ENCODE measurements around the gene CAPNS2. TPM values are rescaled to one million over a fixed set of nuclear protein-coding genes. Genes with fewer than 3 reads are reported as not detected.

Gene CAPNS2
- total RNA-seq, 1 experiment from 2014 or later, result 0.30 TPM

DNA sequence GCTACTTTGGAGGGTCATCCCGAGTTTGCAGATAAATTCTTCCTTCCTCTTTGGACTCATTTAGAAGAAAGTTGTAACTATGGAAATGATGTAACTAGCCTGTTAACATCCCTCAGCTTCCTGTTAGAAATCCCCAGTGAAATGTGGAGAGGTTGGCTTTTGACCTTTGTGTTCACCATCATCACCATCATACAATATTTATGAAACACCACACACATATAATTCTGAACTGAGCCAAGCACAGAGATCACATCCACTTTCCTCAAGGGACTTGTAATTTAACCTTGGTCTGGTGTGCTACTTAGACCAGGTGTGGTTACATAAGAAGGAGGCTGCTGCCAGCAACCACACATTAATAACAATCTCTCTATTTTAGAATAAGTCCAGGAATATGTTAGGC is 2.5 kb downstream of the CAPNS2 start:
- no TSS peak for BruUV-seq (replicated peaks)
- intact Hi-C loops (cut with micrococcal nuclease), result no loop called here
- ChIA-PET CTCF (interaction anchor here (0.6 to 3.0 kb wide), 5 partner anchors 13 to 133 kb away, joined by 3 to 31 read pairs (median 4); no protein-coding TSS in a partner anchor), POLR2A (interaction anchor here (0.7 to 4.4 kb wide), 12 partner anchors 11 to 921 kb away, joined by 3 to 58 read pairs (median 4); no protein-coding TSS in a partner anchor)
- Mint-ChIP-seq H3K36me3 (ENCODE audit: insufficient read depth, unreplicated experiment) (peaks cover 4% of the 10 kb centered on the region), H3K27me3 (ENCODE audit: insufficient read depth, unreplicated experiment) (no peaks in the 10 kb centered on the region), H3K4me1 (ENCODE audit: insufficient read depth, unreplicated experiment) (peaks cover 49% of the 10 kb centered on the region), H3K27ac (ENCODE audit: low read depth, unreplicated experiment) (peak overlapping the region; percentile 97), H3K4me3 (ENCODE audit: unreplicated experiment) (no peak overlapping the region), H3K9me3 (ENCODE audit: unreplicated experiment) (peaks cover 8% of the 10 kb centered on the region)
- TF ChIP-seq, protein P1, sequence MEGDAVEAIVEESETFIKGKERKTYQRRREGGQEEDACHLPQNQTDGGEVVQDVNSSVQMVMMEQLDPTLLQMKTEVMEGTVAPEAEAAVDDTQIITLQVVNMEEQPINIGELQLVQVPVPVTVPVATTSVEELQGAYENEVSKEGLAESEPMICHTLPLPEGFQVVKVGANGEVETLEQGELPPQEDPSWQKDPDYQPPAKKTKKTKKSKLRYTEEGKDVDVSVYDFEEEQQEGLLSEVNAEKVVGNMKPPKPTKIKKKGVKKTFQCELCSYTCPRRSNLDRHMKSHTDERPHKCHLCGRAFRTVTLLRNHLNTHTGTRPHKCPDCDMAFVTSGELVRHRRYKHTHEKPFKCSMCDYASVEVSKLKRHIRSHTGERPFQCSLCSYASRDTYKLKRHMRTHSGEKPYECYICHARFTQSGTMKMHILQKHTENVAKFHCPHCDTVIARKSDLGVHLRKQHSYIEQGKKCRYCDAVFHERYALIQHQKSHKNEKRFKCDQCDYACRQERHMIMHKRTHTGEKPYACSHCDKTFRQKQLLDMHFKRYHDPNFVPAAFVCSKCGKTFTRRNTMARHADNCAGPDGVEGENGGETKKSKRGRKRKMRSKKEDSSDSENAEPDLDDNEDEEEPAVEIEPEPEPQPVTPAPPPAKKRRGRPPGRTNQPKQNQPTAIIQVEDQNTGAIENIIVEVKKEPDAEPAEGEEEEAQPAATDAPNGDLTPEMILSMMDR (IDR thresholded peaks at IDR 0.05; ENCODE audit: unreplicated experiment), result no peak
- DNase-seq (ENCODE audit: unreplicated experiment), result peak; percentile 47

DNA sequence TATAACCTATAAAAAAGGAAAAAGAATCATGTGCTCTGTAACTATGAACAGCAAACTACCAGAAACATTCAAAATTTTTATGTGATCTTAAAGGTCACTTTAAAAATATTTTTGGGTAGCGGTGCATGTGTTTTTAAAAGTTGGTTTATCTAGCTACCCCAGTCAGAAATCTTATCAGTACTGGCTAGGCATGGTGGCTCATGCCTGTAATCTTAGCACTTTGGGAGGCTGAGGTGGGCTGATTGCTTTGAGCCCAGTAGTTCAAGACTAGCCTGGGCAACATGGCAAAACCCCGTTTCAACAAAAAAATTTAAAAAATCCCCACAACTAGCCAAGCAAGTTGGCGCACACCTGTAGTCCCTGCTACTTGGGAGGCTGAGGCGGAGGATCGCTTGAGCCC is 3.7 kb downstream of the CAPNS2 start:
- Mint-ChIP-seq H3K9me3 (ENCODE audit: unreplicated experiment) (peaks cover 8% of the 10 kb centered on the region), H3K27me3 (ENCODE audit: insufficient read depth, unreplicated experiment) (no peaks in the 10 kb centered on the region), H3K4me1 (ENCODE audit: insufficient read depth, unreplicated experiment) (peaks cover 48% of the 10 kb centered on the region), H3K4me3 (ENCODE audit: unreplicated experiment) (no peak overlapping the region), H3K27ac (ENCODE audit: low read depth, unreplicated experiment) (no peak overlapping the region), H3K36me3 (ENCODE audit: insufficient read depth, unreplicated experiment) (peaks cover 4% of the 10 kb centered on the region)
- TF ChIP-seq, protein P1 (IDR thresholded peaks at IDR 0.05; ENCODE audit: unreplicated experiment), result no peak
- no peak for DNase-seq (ENCODE audit: unreplicated experiment)
- ChIA-PET CTCF (interaction anchor here (0.7 to 2.8 kb wide), 2 partner anchors 132 to 1976 kb away, joined by 3 to 12 read pairs; no protein-coding TSS in a partner anchor), POLR2A (interaction anchor here (1.4 to 2.8 kb wide), 2 partner anchors 12 to 18 kb away, joined by 3 to 10 read pairs; no protein-coding TSS in a partner anchor)
- no TSS peak for BruUV-seq (replicated peaks)
- intact Hi-C loops (cut with micrococcal nuclease), result no loop called here

DNA sequence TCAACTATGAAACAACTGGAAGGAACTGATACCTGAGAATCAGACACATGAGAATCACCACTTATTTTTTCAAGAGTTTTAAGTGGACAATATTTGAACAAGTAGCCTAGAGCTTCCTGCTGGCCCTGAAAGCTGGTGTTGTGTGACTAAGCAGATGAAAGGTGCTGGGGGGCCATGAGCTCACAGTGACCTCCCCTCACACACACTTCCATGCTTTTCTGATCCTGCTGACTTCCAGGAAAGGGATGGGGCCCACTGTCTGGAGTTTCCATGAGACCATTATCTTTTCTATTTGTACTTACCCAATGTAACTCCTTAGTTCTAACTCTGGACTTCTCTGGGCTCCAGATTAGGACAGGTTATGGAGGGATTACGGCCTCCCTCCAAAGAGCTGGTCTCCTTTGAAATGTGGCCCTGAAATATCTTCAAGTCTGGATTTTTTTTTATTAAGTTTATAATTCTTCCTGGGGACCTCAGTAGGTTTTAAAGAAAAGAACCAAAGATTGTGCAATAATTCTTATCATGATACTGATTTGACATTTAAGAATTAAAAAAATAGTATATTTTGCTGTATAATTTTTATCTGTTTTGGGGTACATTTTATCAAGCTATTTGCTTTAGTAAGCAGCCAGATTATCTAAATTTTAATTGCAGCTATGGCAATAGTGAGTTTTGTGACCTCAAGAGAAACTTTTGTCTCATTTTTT is 4.9 kb downstream of the CAPNS2 start:
- DNase-seq (ENCODE audit: unreplicated experiment), result no peak
- POLR2A ChIA-PET, result interaction anchor here (1.0 to 1.4 kb wide), 2 partner anchors 12 to 19 kb away, joined by 3 read pairs; no protein-coding TSS in a partner anchor

DNA sequence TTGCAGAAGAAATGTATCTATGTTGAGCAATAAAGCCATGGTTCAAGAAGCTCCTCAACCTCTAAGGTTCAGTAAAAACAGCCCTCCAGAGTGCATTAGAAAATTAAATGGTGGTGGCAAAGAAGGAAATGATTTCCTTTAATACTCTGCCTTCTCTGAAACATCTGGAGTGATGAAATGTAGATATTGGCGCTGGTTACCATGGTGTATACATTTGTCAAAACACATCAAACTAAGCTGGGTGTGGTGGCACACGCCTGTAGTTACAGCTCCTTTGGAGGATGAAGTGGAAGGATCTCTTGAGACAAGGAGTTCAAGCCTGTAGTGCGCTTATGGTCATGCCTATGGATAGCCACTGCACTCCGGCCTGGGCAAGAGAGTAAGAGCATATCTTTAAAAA is 6.0 kb downstream of the CAPNS2 start:
- H3K4me3 Mint-ChIP-seq (ENCODE audit: unreplicated experiment), result no peak overlapping the region
- intact Hi-C loops (cut with micrococcal nuclease), result no loop called here
- peaks cover 4% of the 10 kb centered on the region for H3K36me3 Mint-ChIP-seq (ENCODE audit: insufficient read depth, unreplicated experiment)
- H3K9me3 Mint-ChIP-seq (ENCODE audit: unreplicated experiment), result peaks cover 8% of the 10 kb centered on the region
- peak; percentile 38 for DNase-seq (ENCODE audit: unreplicated experiment)
- CTCF ChIA-PET, result interaction anchor here (0.7 to 1.7 kb wide), 5 partner anchors 11 to 132 kb away, joined by 3 to 4 read pairs (median 3); no protein-coding TSS in a partner anchor
- peak overlapping the region; percentile 71 for H3K27ac Mint-ChIP-seq (ENCODE audit: low read depth, unreplicated experiment)
- POLR2A ChIA-PET, result interaction anchor here (0.7 to 1.6 kb wide), 7 partner anchors 8 to 111 kb away, joined by 3 to 7 read pairs (median 3); no protein-coding TSS in a partner anchor
- no peaks in the 10 kb centered on the region for H3K27me3 Mint-ChIP-seq (ENCODE audit: insufficient read depth, unreplicated experiment)
- TF ChIP-seq, protein P1 (IDR thresholded peaks at IDR 0.05; ENCODE audit: unreplicated experiment), result no peak
- peaks cover 37% of the 10 kb centered on the region for H3K4me1 Mint-ChIP-seq (ENCODE audit: insufficient read depth, unreplicated experiment)
- no TSS peak for BruUV-seq (replicated peaks)

More for the DNA sequence above, 4.9 kb downstream of the CAPNS2 start:
- Mint-ChIP-seq H3K9me3 (ENCODE audit: unreplicated experiment) (peaks cover 8% of the 10 kb centered on the region), H3K27ac (ENCODE audit: low read depth, unreplicated experiment) (no peak overlapping the region), H3K36me3 (ENCODE audit: insufficient read depth, unreplicated experiment) (peaks cover 4% of the 10 kb centered on the region), H3K27me3 (ENCODE audit: insufficient read depth, unreplicated experiment) (no peaks in the 10 kb centered on the region), H3K4me1 (ENCODE audit: insufficient read depth, unreplicated experiment) (peaks cover 48% of the 10 kb centered on the region), H3K4me3 (ENCODE audit: unreplicated experiment) (no peak overlapping the region)
- TF ChIP-seq, protein P1 (IDR thresholded peaks at IDR 0.05; ENCODE audit: unreplicated experiment), result no peak
- CTCF ChIA-PET, result interaction anchor here (1.2 to 1.5 kb wide), 2 partner anchors 13 to 131 kb away, joined by 4 to 5 read pairs; no protein-coding TSS in a partner anchor
- no TSS peak for BruUV-seq (replicated peaks)
- intact Hi-C loops (cut with micrococcal nuclease), result no loop called here

Measured in MCF 10A (cell line).